IPS DF 19.7 (cell line): ENCODE measurements around the gene KIF5A.
"Not testable (repeated sequence)": the region's sequence is repeated elsewhere in the genome, so short reads cannot be mapped to it uniquely, and the experiment has no call there.

Experiments
- DNase-seq: peaks from one replicate; pipeline ENCODE4 v3.0.0-alpha.2; 2013; ENCODE audit warnings: low read depth, low spot score

The KIF5A gene

GRCh38 chr12:57607958-57608663 is 58.3 kb downstream of the KIF5A start:
- DNase-seq: no peak

GRCh38 chr12:57609101-57609780 is 59.4 kb downstream of the KIF5A start:
- DNase-seq: no peak

- DNase-seq: no peak
Measured at GRCh38 chr12:57609781-57610553, 60.1 kb downstream of the KIF5A start.

GRCh38 chr12:57610554-57611107 is 60.8 kb downstream of the KIF5A start:
- DNase-seq: no peak

GRCh38 chr12:57611108-57611826 is 61.4 kb downstream of the KIF5A start, which contains the start of gene ARHGEF25:
Gene ARHGEF25 (plus strand): TSS chr12:57611435. CDS start chr12:57611895, 460 bp downstream.
- no peak for DNase-seq

- DNase-seq: no peak
Measured at GRCh38 chr12:57611827-57612710, 62.2 kb downstream of the KIF5A start.

GRCh38 chr12:57612711-57613426 is 63.0 kb downstream of the KIF5A start:
- DNase-seq: no peak

- DNase-seq: no peak
Measured at GRCh38 chr12:57613427-57614109, 63.7 kb downstream of the KIF5A start.

- no peak for DNase-seq
Measured at GRCh38 chr12:57614178-57614947, 64.5 kb downstream of the KIF5A start.

GRCh38 chr12:57614948-57615500 is 65.2 kb downstream of the KIF5A start:
- DNase-seq: no peak

GRCh38 chr12:57615637-57616036 is 65.8 kb downstream of the KIF5A start:
- DNase-seq: no peak

- no peak for DNase-seq
Measured at GRCh38 chr12:57616383-57617101, 66.7 kb downstream of the KIF5A start.

- no peak for DNase-seq
Measured at GRCh38 chr12:57617942-57618341, 68.1 kb downstream of the KIF5A start.

GRCh38 chr12:57618431-57618830 is 68.6 kb downstream of the KIF5A start:
- not testable (repeated sequence) for DNase-seq

- DNase-seq: no peak
Measured at GRCh38 chr12:57618966-57619433, 69.2 kb downstream of the KIF5A start.

GRCh38 chr12:57619434-57620244 is 69.8 kb downstream of the KIF5A start:
- DNase-seq: no peak
